Endothelial cell of umbilical vein (primary cell): ENCODE data around the gene SCGB3A1. TPM values are rescaled to one million over a fixed set of nuclear protein-coding genes. Genes with fewer than 3 reads are reported as not detected.

Experiments used
- BruUV-seq: library from RNA; stranded (reverse); fragments of 400-500 nt; replicated peaks from 2 replicates; lab custom pipeline; 2021; lab: Mats Ljungman, UMichigan
- CTCF ChIA-PET: fragments of 300-600, 350-600 bp; sonication (Branson Sonifier 250); formaldehyde crosslinking; loops from one replicate; lab custom pipeline; 2021; ENCODE audit warnings: antibody characterized with exemption, inconsistent platforms; lab: Charles Lee
- POLR2A ChIA-PET: fragments of 300-600, 350-600 bp; sonication (Branson Sonifier 250); formaldehyde crosslinking; loops from one replicate; lab custom pipeline; 2021; ENCODE audit warnings: antibody characterized with exemption, inconsistent platforms; lab: Charles Lee
- DNase-seq: peaks from one replicate; pipeline ENCODE4 v3.0.0-alpha.2; 2011; ENCODE audit warnings: low read depth, low spot score
- FAIRE-seq: peaks from 2 replicates; lab custom pipeline; 2011; peaks lifted over from hg19 to GRCh38; lab: Jason Lieb, UNC
- H2AFZ ChIP-seq: 2 replicates; pipeline ENCODE4 v1.6.0; 2012; ENCODE audit warnings: low read depth, low read length, control low read depth, inconsistent platforms
- H3K27ac ChIP-seq: 2 replicates; pipeline ENCODE4 v1.5.1; 2011; ENCODE audit warnings: low read depth, mild to moderate bottlenecking, control low read depth, low read length, moderate library complexity; ENCODE audit not compliant: insufficient read depth
- H3K27me3 ChIP-seq, 2 experiments: 2 replicates each; pipeline versions ENCODE4 v1.6.0 to v1.6.1; 2011; ENCODE audit warnings: low read length in 2 of 2, mixed read lengths in 1 of 2; ENCODE audit not compliant: control insufficient read depth in 2 of 2, insufficient read depth in 2 of 2
- H3K36me3 ChIP-seq, 2 experiments: 2 replicates in 1 of 2; 3 replicates in 1 of 2; pipeline ENCODE4 v1.5.1; 2011; ENCODE audit warnings: low read length in 2 of 2, mild to moderate bottlenecking in 1 of 2, moderate library complexity in 1 of 2; ENCODE audit not compliant: control insufficient read depth in 2 of 2, insufficient read depth in 2 of 2; ENCODE audit errors: extremely low read depth in 1 of 2
- H3K4me1 ChIP-seq: 3 replicates; pipeline ENCODE4 v1.5.1; 2011; ENCODE audit warnings: mild to moderate bottlenecking, low read length; ENCODE audit not compliant: control insufficient read depth, insufficient read depth; ENCODE audit errors: extremely low read depth
- H3K4me2 ChIP-seq: 2 replicates; pipeline ENCODE4 v1.6.1; 2011; ENCODE audit warnings: low read length, control low read depth, mixed read lengths; ENCODE audit not compliant: insufficient read depth
- H3K4me3 ChIP-seq, 3 experiments: fragments of 200-600 bp in 1 of 3; sonication (generic), shearing (Covaris generic) in 1 of 3; replicated peaks in 1 of 3; 2 replicates each; pipeline ENCODE4 v1.5.1; 2011 to 2016; ENCODE audit warnings: control low read depth in 3 of 3, low read length in 3 of 3, mild to moderate bottlenecking in 2 of 3, inconsistent platforms in 1 of 3, low read depth in 1 of 3, moderate library complexity in 1 of 3; ENCODE audit not compliant: insufficient read depth in 1 of 3
- H3K79me2 ChIP-seq: 2 replicates; pipeline ENCODE4 v1.6.0; 2012; ENCODE audit warnings: low read length, inconsistent platforms; ENCODE audit not compliant: control insufficient read depth, insufficient read depth
- H3K9ac ChIP-seq: replicated peaks from 2 replicates; pipeline ENCODE3; 2011; ENCODE audit warnings: low read length, control low read depth; ENCODE audit not compliant: insufficient read depth; ENCODE audit errors: extremely low read depth
- H3K9me1 ChIP-seq: replicated peaks from 3 replicates; pipeline ENCODE4 v1.6.0; 2011; ENCODE audit warnings: mild to moderate bottlenecking, low read length; ENCODE audit not compliant: control insufficient read depth, insufficient read depth; ENCODE audit errors: extremely low read depth
- H3K9me3 ChIP-seq: replicated peaks from 2 replicates; pipeline ENCODE4 v1.5.1; 2012; ENCODE audit warnings: low read length, inconsistent platforms; ENCODE audit not compliant: control insufficient read depth, insufficient read depth
- H4K20me1 ChIP-seq: replicated peaks from 2 replicates; pipeline ENCODE3; 2011; ENCODE audit warnings: mild to moderate bottlenecking, low read length; ENCODE audit not compliant: control insufficient read depth, insufficient read depth; ENCODE audit errors: extremely low read depth
- CTCF ChIP-seq, 2 donors: IDR thresholded peaks; 1 replicate in 1 of 2; 2 replicates in 1 of 2; pipeline ENCODE4 v1.5.1; 2011; ENCODE audit warnings: low read length in 2 of 2, mild to moderate bottlenecking in 2 of 2, moderate library complexity in 2 of 2, control low read depth in 1 of 2, inconsistent platforms in 1 of 2, low read depth in 1 of 2; ENCODE audit not compliant: insufficient read depth in 1 of 2; ENCODE audit errors: extremely low read depth in 1 of 2
- EZH2 ChIP-seq: IDR thresholded peaks from 2 replicates; pipeline ENCODE4 v1.6.1; 2012; ENCODE audit warnings: borderline replicate concordance, low read depth, mild to moderate bottlenecking, moderate library complexity, low read length, inconsistent platforms; ENCODE audit not compliant: severe bottlenecking
- FOS ChIP-seq: IDR thresholded peaks from 2 replicates; pipeline ENCODE4 v1.6.1; 2011; ENCODE audit warnings: mild to moderate bottlenecking, low read length, moderate library complexity, borderline replicate concordance; ENCODE audit not compliant: insufficient read depth
- GATA2 ChIP-seq: IDR thresholded peaks from 2 replicates; pipeline ENCODE4 v1.7.0; 2011; ENCODE audit warnings: low read depth, mild to moderate bottlenecking, moderate library complexity, mixed read lengths, low read length; ENCODE audit not compliant: insufficient read length, insufficient read depth
- JUN ChIP-seq: IDR thresholded peaks from 2 replicates; pipeline ENCODE4 v1.6.1; 2011; ENCODE audit warnings: borderline replicate concordance, low read depth; ENCODE audit not compliant: insufficient read length, insufficient read depth
- MAX ChIP-seq: IDR thresholded peaks from 2 replicates; pipeline ENCODE4 v1.6.1; 2011; ENCODE audit not compliant: insufficient read depth, insufficient read length
- MYC ChIP-seq: IDR thresholded peaks from one replicate; pipeline ENCODE4 v1.6.1; 2011; ENCODE audit warnings: mild to moderate bottlenecking, low read depth, low read length
- POLR2A ChIP-seq: IDR thresholded peaks from 2 replicates; pipeline ENCODE4 v1.6.1; 2012; ENCODE audit warnings: low read depth, mild to moderate bottlenecking, control low read depth, low read length
- POLR2AphosphoS5 ChIP-seq: IDR thresholded peaks from 2 replicates; pipeline ENCODE4 v1.6.1; 2012; ENCODE audit warnings: low read depth, mild to moderate bottlenecking, control low read depth, low read length, moderate library complexity; ENCODE audit not compliant: insufficient read depth
- dilution Hi-C: fragments of 300-500 bp; cut with MboI; formaldehyde crosslinking; loops from one replicate; pipeline ENCODE4 v1.15.0; 2019; ENCODE audit warnings: low sequenced_read_pairs; ENCODE audit not compliant: extremely low pct_ligation_motif_present
- intact Hi-C: fragments of 100-400 bp; cut with micrococcal nuclease; formaldehyde crosslinking; loops from one replicate; pipeline ENCODE4 v1.10.0; 2022
- polyA plus RNA-seq, 4 experiments: library from polyadenylated mRNA; depleted of rRNA in 3 of 4; stranded (reverse) in 3 of 4; unstranded in 1 of 4; fragments of >200 nt; gene quantifications; 2 replicates each; pipeline versions ENCODE4 v1.2.1 to v1.2.3, GENCODE V29; 2011 to 2012; ENCODE audit warnings: missing spikeins in 1 of 4
- total RNA-seq: library from RNA; stranded (reverse); gene quantifications from 2 replicates; pipeline ENCODE4 v1.2.3, GENCODE V29; 2021

SCGB3A1 gene
- total and polyA plus RNA-seq, 2 donors (not counting 3 experiments of a cell fraction or from before 2014, with no cell fraction given), result 0.73 TPM; not detected in 1

- H2AFZ ChIP-seq, result no peak overlapping the region
- TF ChIP-seq FOS (no peak), POLR2AphosphoS5 (no peak), MYC (no peak), MAX (no peak), JUN (no peak), CTCF (IDR thresholded peaks at IDR 0.05; ENCODE audit: extremely low read depth in 1 of 2, insufficient read depth in 1 of 2, low read depth in 1 of 2, low read length in 2 of 2) (no peak), EZH2 (no peak), POLR2A (no peak), GATA2 (no peak)
These were observed 22.0 kb upstream of the SCGB3A1 start for GRCh38 chr5:180613188-180613813.

More at GRCh38 chr5:180613188-180613813, 22.0 kb upstream of the SCGB3A1 start:
- DNase-seq, result no peak
- CTCF ChIA-PET, result no interaction called here
- no TSS peak for BruUV-seq
- Histone ChIP-seq H3K36me3 (peaks cover 0 to 6% of the 10 kb centered on the region in 2 experiments), H3K4me1 (no peaks in the 10 kb centered on the region), H3K9me1 (no peaks in the 10 kb centered on the region), H4K20me1 (no peaks in the 10 kb centered on the region), H3K9me3 (no peaks in the 10 kb centered on the region), H3K27me3 (no peaks in the 10 kb centered on the region), H3K4me2 (no peak overlapping the region), H3K27ac (no peak overlapping the region), H3K4me3 (no peak overlapping the region), H3K79me2 (no peaks in the 10 kb centered on the region), H3K9ac (no peak overlapping the region)
- no peak for FAIRE-seq
- intact Hi-C loops (no loop called here), dilution Hi-C loops (no loop called here)
- POLR2A ChIA-PET, result no interaction called here
